ENCODE data around the gene TEK.
A peak's percentile ranks its signal among the peaks of the same experiment; 100 is the strongest.

TEK gene

DNA sequence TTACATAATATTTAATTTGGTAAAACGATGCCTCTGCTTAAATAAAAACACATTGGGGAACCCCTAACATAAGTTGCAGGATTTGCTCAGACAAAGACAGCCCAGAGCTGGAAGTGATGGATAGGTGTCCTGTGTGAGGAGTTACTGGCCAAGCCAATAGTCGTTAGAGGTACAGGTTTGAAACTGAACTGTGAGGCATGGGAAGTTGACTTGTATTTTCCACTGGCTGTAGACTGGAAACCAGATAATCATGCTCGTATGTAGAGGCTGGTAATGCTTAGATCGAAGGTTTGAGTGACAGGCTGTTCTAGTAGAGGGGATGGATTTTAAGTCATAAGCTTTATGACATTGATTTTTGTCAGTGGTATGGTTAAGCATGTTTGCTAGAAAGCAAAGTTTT is 24.8 kb downstream of the TEK start:
- DNase-seq (ENCODE audit: low read depth): no peak
- no peak overlapping the region for H3K4me3 ChIP-seq (ENCODE audit: control insufficient read depth, low read depth, low read length)
- TF ChIP-seq, protein P1, sequence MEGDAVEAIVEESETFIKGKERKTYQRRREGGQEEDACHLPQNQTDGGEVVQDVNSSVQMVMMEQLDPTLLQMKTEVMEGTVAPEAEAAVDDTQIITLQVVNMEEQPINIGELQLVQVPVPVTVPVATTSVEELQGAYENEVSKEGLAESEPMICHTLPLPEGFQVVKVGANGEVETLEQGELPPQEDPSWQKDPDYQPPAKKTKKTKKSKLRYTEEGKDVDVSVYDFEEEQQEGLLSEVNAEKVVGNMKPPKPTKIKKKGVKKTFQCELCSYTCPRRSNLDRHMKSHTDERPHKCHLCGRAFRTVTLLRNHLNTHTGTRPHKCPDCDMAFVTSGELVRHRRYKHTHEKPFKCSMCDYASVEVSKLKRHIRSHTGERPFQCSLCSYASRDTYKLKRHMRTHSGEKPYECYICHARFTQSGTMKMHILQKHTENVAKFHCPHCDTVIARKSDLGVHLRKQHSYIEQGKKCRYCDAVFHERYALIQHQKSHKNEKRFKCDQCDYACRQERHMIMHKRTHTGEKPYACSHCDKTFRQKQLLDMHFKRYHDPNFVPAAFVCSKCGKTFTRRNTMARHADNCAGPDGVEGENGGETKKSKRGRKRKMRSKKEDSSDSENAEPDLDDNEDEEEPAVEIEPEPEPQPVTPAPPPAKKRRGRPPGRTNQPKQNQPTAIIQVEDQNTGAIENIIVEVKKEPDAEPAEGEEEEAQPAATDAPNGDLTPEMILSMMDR (IDR thresholded peaks at IDR 0.05; ENCODE audit: control insufficient read depth, insufficient read depth, low read depth, low read length, missing control alignments): no peak

DNA sequence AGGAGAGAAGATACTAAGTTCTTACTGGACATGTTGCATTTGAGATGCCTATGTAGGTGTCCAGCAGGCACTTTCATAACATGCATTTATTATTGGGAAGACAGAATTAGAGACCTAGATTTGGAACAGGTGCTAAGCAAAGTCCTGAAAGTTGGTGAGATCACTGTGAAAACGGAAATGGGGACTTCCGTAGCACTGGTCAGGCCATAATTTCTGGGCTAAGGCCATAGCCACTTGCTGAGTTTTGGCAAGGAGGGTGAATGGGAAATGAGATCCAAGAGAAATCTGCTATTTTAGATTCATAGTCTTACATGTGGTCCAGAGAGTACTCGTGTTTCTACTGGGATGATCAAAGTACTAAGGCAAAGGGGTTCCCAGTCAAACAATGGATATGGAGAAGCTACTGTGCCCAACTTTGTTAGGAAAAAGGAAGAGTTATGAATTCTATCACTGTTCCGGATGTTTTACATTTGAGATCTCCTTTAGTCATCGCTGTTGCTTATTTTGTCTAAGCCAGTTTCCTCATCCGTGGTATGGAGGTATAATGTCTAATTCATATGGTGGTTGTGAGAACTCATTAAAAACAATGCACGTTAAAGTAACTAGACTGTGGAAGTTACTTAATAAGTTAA is 33.4 kb downstream of the TEK start:
- DNase-seq (ENCODE audit: low read depth): no peak
- H3K4me3 ChIP-seq (ENCODE audit: control insufficient read depth, low read depth, low read length): no peak overlapping the region
- TF ChIP-seq, protein P1 (IDR thresholded peaks at IDR 0.05; ENCODE audit: control insufficient read depth, insufficient read depth, low read depth, low read length, missing control alignments): no peak

DNA sequence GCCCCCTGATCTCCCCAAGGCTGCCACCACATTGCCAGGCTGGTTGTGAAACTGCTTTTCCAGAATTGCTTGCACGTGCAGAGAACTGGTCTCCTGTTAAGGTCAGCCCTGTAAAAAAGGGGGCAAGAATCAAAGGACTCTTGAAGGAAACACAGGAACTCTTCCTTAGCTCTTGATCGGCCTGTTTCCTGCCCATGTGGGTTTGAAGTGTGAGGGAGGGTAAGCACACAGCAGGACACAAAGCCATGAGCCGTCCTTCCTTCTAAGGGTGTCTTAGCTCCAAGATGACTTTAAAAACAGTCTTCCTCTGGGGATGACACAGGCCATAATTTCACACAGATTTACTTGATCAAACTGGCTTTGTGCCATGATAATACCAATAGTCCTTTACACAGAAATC is 36.1 kb downstream of the TEK start:
- TF ChIP-seq, protein P1 (IDR thresholded peaks at IDR 0.05; ENCODE audit: control insufficient read depth, insufficient read depth, low read depth, low read length, missing control alignments): no peak
- no peak overlapping the region for H3K4me3 ChIP-seq (ENCODE audit: control insufficient read depth, low read depth, low read length)
- DNase-seq (ENCODE audit: low read depth): no peak

DNA sequence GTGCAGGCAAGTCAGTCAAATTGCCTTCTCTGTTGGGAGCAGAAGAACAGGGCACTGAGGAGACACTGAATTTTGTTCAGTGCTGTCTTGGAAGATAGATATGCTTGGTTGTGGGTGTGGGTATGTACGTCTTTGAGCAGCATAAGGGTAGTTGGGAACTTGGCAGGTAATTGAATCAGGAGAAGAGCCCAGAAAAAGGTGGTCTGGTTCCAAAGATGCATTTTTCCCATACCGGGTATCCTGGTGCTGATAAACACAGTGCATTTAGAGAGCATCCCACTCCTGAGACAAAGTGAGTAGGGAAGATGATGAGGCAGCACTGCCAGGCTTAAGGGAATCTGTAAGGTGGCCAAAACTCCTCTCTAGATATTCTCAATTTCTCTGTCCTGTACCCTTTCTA is 40.6 kb downstream of the TEK start:
- TF ChIP-seq, protein P1 (IDR thresholded peaks at IDR 0.05; ENCODE audit: control insufficient read depth, insufficient read depth, low read depth, low read length, missing control alignments): no peak
- no peak for DNase-seq (ENCODE audit: low read depth)
- no peak overlapping the region for H3K4me3 ChIP-seq (ENCODE audit: control insufficient read depth, low read depth, low read length)

DNA sequence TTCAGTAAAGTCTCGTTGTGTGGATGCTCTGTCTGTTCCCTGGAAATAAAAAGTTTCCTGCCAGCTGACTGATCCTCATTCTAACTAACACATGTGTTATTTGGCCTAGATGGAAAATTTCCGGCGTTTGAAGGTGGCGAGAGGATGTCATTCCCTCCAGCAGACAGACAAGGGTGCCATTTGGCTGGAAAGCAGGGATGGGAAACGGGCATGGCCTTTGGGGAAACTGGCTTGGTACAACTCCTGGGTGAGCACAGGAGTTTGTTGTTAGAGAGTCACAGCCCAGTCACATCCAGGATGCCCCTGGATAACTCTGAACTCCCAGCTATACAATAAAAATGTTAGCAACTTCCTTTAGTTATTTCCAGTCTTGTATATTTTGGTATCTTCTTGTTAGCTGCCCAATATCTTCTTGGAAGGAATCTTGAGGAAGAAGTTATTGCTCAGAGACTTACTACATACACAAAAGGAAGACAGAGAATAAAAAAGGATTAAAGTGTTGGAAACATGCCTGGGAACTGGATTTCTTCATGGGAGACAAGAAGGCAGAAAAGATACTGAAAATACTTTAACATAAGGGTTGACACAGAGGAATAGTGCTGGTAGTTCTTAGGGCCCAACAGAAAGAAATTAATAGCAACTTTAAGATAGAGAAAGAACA is 41.9 kb downstream of the TEK start:
- H3K4me3 ChIP-seq (ENCODE audit: control insufficient read depth, low read depth, low read length): no peak overlapping the region
- DNase-seq (ENCODE audit: low read depth): peak; percentile 62
- TF ChIP-seq, protein P1 (IDR thresholded peaks at IDR 0.05; ENCODE audit: control insufficient read depth, insufficient read depth, low read depth, low read length, missing control alignments): no peak

DNA sequence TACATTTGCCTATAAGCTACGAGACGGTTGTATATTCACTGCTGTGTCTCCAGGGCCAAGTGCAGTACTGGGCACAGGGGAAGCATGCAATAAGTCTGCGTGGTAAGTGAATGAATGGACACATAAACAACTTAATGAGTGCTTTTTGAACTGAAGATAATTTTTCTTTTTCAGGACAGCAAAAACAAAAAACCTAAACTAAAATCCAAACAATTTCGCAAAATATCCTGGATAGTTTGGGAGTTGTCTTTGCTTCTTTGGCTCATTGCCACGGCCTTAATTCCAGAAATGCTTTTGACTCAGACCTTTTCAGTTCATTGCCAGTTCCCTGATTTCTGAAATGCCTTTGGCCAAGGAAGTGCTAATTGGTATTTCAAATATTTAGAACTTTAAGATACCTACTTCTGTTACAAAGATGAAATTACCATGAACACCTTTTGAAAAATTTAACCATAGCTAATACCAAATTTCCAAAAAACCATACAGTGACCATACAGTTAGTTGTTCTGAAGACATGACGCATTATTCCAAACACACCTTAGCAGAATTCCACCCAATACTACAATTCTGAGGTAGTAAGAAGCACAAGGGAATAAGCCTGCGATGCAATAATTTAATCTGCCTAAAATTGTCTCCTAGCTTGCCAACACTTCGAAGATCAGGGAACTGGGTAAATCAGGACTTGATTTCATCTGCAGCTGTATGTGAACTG is 42.8 kb downstream of the TEK start:
- H3K4me3 ChIP-seq (ENCODE audit: control insufficient read depth, low read depth, low read length): no peak overlapping the region

More for the DNA sequence above, 42.8 kb downstream of the TEK start:
- peak; percentile 8 for DNase-seq (ENCODE audit: low read depth)
- TF ChIP-seq, protein P1 (IDR thresholded peaks at IDR 0.05; ENCODE audit: control insufficient read depth, insufficient read depth, low read depth, low read length, missing control alignments): no peak
